GM19438 (cell line): ENCODE data around the gene LGALS3BP.
"Not testable (repeated sequence)": the region's sequence is repeated elsewhere in the genome, so short reads cannot be mapped to it uniquely, and the experiment has no call there.

Source experiments
- ATAC-seq: cut with Tn5 transposase; IDR thresholded peaks from one replicate; pipeline ENCODE4 v1.9.1; 2021; ENCODE audit warnings: low read depth; ENCODE audit not compliant: unreplicated experiment

LGALS3BP gene

GRCh38 chr17:78945455-78945854, 34.3 kb downstream of the LGALS3BP start:
- not testable (repeated sequence) for ATAC-seq

GRCh38 chr17:78944956-78945355, 34.8 kb downstream of the LGALS3BP start:
- no peak for ATAC-seq

- ATAC-seq: no peak
Measured at GRCh38 chr17:78944026-78944425, 35.7 kb downstream of the LGALS3BP start.

- ATAC-seq: no peak
Measured at GRCh38 chr17:78940708-78941107, 39.0 kb downstream of the LGALS3BP start.

- ATAC-seq: no peak
Measured at GRCh38 chr17:78940258-78940657, 39.5 kb downstream of the LGALS3BP start.

- no peak for ATAC-seq
Measured at GRCh38 chr17:78939615-78940014, 40.1 kb downstream of the LGALS3BP start.

- no peak for ATAC-seq
Measured at GRCh38 chr17:78937561-78937960, 42.2 kb downstream of the LGALS3BP start.

- ATAC-seq: no peak
Measured at GRCh38 chr17:78935419-78936323, 44.1 kb downstream of the LGALS3BP start.

- ATAC-seq: no peak
Measured at GRCh38 chr17:78934681-78935418, 44.9 kb downstream of the LGALS3BP start.

- ATAC-seq: no peak
Measured at GRCh38 chr17:78933959-78934568, 45.7 kb downstream of the LGALS3BP start.

GRCh38 chr17:78933025-78933958, 46.4 kb downstream of the LGALS3BP start:
- peak; percentile 75 for ATAC-seq

- no peak for ATAC-seq
Measured at GRCh38 chr17:78929908-78930775, 49.6 kb downstream of the LGALS3BP start.

GRCh38 chr17:78925662-78926555, 53.8 kb downstream of the LGALS3BP start:
- no peak for ATAC-seq

- no peak for ATAC-seq
Measured at GRCh38 chr17:78925234-78925633, 54.5 kb downstream of the LGALS3BP start, which contains the start of gene TIMP2. Gene TIMP2, minus strand, starts transcription at chr17:78925387. Its CDS starts 299 bp downstream, at chr17:78925088.

- ATAC-seq: no peak
Measured at GRCh38 chr17:78924481-78925151, 55.1 kb downstream of the LGALS3BP start.

GRCh38 chr17:78923660-78924453, 55.9 kb downstream of the LGALS3BP start:
- ATAC-seq: no peak
